Keratinocyte (primary cell): ENCODE data around the gene FNDC3B. TPM values are rescaled to one million over a fixed set of nuclear protein-coding genes. Genes with fewer than 3 reads are reported as not detected.

Source experiments
- DNase-seq: peaks from one replicate; pipeline ENCODE4 v3.0.0-alpha.2; 2011; ENCODE audit warnings: low read depth, missing footprints, low spot score
- FAIRE-seq: peaks from 2 replicates; lab custom pipeline; 2011; peaks lifted over from hg19 to GRCh38; lab: Jason Lieb, UNC
- H2AFZ ChIP-seq: 2 replicates; pipeline ENCODE4 v1.6.0; 2012; ENCODE audit warnings: low read length, control low read depth, inconsistent platforms; ENCODE audit not compliant: control insufficient read depth
- H3K27ac ChIP-seq: 2 replicates; pipeline ENCODE4 v1.5.1; 2011; ENCODE audit warnings: low read length; ENCODE audit not compliant: control insufficient read depth, insufficient read depth
- H3K27me3 ChIP-seq: 3 replicates; pipeline ENCODE4 v1.6.0; 2011; ENCODE audit warnings: low read length; ENCODE audit not compliant: control insufficient read depth, insufficient read depth; ENCODE audit errors: extremely low read depth
- H3K36me3 ChIP-seq, 2 experiments: 2 replicates in 1 of 2; 3 replicates in 1 of 2; pipeline ENCODE4 v1.5.1; 2011; ENCODE audit warnings: low read length in 2 of 2, mild to moderate bottlenecking in 1 of 2; ENCODE audit not compliant: control insufficient read depth in 2 of 2, insufficient read depth in 2 of 2; ENCODE audit errors: extremely low read depth in 1 of 2
- H3K4me1 ChIP-seq: 3 replicates; pipeline ENCODE4 v1.5.1; 2011; ENCODE audit warnings: low read length; ENCODE audit not compliant: control insufficient read depth, insufficient read depth; ENCODE audit errors: extremely low read depth
- H3K4me2 ChIP-seq: 3 replicates; pipeline ENCODE4 v1.6.0; 2011; ENCODE audit warnings: low read depth, low read length; ENCODE audit not compliant: control insufficient read depth, insufficient read depth; ENCODE audit errors: extremely low read depth
- H3K4me3 ChIP-seq, 3 experiments: fragments of 200-600 bp in 1 of 3; sonication (generic) in 1 of 3; 2 replicates in 2 of 3; 3 replicates in 1 of 3; pipeline ENCODE4 v1.5.1; 2011 to 2016; ENCODE audit warnings: low read length in 3 of 3, mild to moderate bottlenecking in 3 of 3, control low read depth in 2 of 3, inconsistent platforms in 1 of 3, low read depth in 1 of 3, mixed read lengths in 1 of 3, mixed run types in 1 of 3, moderate library complexity in 1 of 3; ENCODE audit not compliant: control insufficient read depth in 2 of 3, insufficient read depth in 2 of 3; ENCODE audit errors: extremely low read depth in 1 of 3
- H3K79me2 ChIP-seq: 2 replicates; pipeline ENCODE4 v1.6.0; 2012; ENCODE audit warnings: low read length; ENCODE audit not compliant: control insufficient read depth, insufficient read depth
- H3K9ac ChIP-seq: 3 replicates; pipeline ENCODE4 v1.6.0; 2011; ENCODE audit warnings: low read length; ENCODE audit not compliant: control insufficient read depth, insufficient read depth; ENCODE audit errors: extremely low read depth
- H3K9me1 ChIP-seq: 3 replicates; pipeline ENCODE4 v1.6.0; 2011; ENCODE audit warnings: low read length; ENCODE audit not compliant: control insufficient read depth, insufficient read depth; ENCODE audit errors: extremely low read depth
- H3K9me3 ChIP-seq: 2 replicates; pipeline ENCODE4 v1.5.1; 2012; ENCODE audit warnings: low read depth, low read length; ENCODE audit not compliant: control insufficient read depth
- H4K20me1 ChIP-seq: 3 replicates; pipeline ENCODE4 v1.6.0; 2011; ENCODE audit warnings: low read length; ENCODE audit not compliant: control insufficient read depth, insufficient read depth; ENCODE audit errors: extremely low read depth
- CTCF ChIP-seq, 3 experiments: IDR thresholded peaks in 1 of 3; conservative IDR thresholded peaks in 1 of 3; optimal IDR thresholded peaks in 1 of 3; 2 replicates in 2 of 3; 3 replicates in 1 of 3; pipeline versions ENCODE3 to v1.5.1; 2011; ENCODE audit warnings: low read length in 3 of 3, mild to moderate bottlenecking in 3 of 3, moderate library complexity in 2 of 3, control low read depth in 1 of 3, inconsistent platforms in 1 of 3; ENCODE audit not compliant: insufficient read depth in 2 of 3; ENCODE audit errors: extremely low read depth in 1 of 3
- EZH2 ChIP-seq: IDR thresholded peaks from one replicate; pipeline ENCODE4 v1.6.1; 2012; ENCODE audit warnings: inconsistent platforms, mild to moderate bottlenecking, low read length, moderate library complexity
- dilution Hi-C: fragments of 300-500 bp; cut with MboI; formaldehyde crosslinking; loops from one replicate; pipeline ENCODE4 v1.7.0; 2020; ENCODE audit warnings: low sequenced_read_pairs; ENCODE audit not compliant: extremely low pct_ligation_motif_present
- polyA plus RNA-seq, 5 experiments: library from polyadenylated mRNA; depleted of rRNA in 3 of 5; stranded (reverse) in 3 of 5; stranded (forward) in 1 of 5; unstranded in 1 of 5; fragments of >200 nt; gene quantifications; 1 replicate in 1 of 5; 2 replicates in 3 of 5; 3 replicates in 1 of 5; pipeline versions ENCODE4 v1.2.1 to v1.2.3, GENCODE V29; 2011 to 2012; ENCODE audit warnings: missing spikeins in 2 of 5, low read depth in 1 of 5, low replicate concordance in 1 of 5

Gene FNDC3B
- polyA plus RNA-seq, 1 donor (not counting 4 experiments of a cell fraction or from before 2014, with no cell fraction given) = 31.4 TPM

- H4K20me1 ChIP-seq = peaks cover 4% of the 10 kb centered on the region
- no peak overlapping the region for H3K27ac ChIP-seq
- TF ChIP-seq EZH2 = no peak
- TF ChIP-seq CTCF (optimal IDR thresholded peaks at IDR 0.05 in 1 of 3, IDR thresholded peaks at IDR 0.05 in 1 of 3, conservative IDR thresholded peaks at IDR 0.05 in 1 of 3; ENCODE audit: extremely low read depth in 1 of 3, insufficient read depth in 2 of 3, low read length in 3 of 3) = no peak
- no peak overlapping the region for H3K4me2 ChIP-seq
- H3K9ac ChIP-seq = no peak overlapping the region
- H3K27me3 ChIP-seq = no peaks in the 10 kb centered on the region
- H3K9me1 ChIP-seq = peaks cover 2% of the 10 kb centered on the region
- dilution Hi-C loops = no loop called here
- H2AFZ ChIP-seq = no peak overlapping the region
- FAIRE-seq (no peak), DNase-seq (no peak)
- H3K4me1 ChIP-seq = peaks cover 41% of the 10 kb centered on the region
- peaks cover 10 to 31% of the 10 kb centered on the region in 2 experiments for H3K36me3 ChIP-seq
- no peak overlapping the region for H3K4me3 ChIP-seq
- H3K79me2 ChIP-seq = no peaks in the 10 kb centered on the region
- H3K9me3 ChIP-seq = no peaks in the 10 kb centered on the region
Observed at GRCh38 chr3:172309059-172309458, 269.7 kb downstream of the FNDC3B start.

GRCh38 chr3:172309741-172310427 is 270.5 kb downstream of the FNDC3B start:
- TF ChIP-seq EZH2 (no peak), CTCF (optimal IDR thresholded peaks at IDR 0.05 in 1 of 3, IDR thresholded peaks at IDR 0.05 in 1 of 3, conservative IDR thresholded peaks at IDR 0.05 in 1 of 3; ENCODE audit: extremely low read depth in 1 of 3, insufficient read depth in 2 of 3, low read length in 3 of 3) (no peak)
- no peak overlapping the region for H3K4me2 ChIP-seq
- H4K20me1 ChIP-seq = peaks cover 4% of the 10 kb centered on the region
- no peak for DNase-seq
- no peaks in the 10 kb centered on the region for H3K9me3 ChIP-seq
- no peaks in the 10 kb centered on the region for H3K79me2 ChIP-seq
- no peak for FAIRE-seq
- H3K27ac ChIP-seq = no peak overlapping the region
- no peak overlapping the region for H3K4me3 ChIP-seq
- H2AFZ ChIP-seq = no peak overlapping the region
- H3K27me3 ChIP-seq = no peaks in the 10 kb centered on the region
- H3K36me3 ChIP-seq = peaks cover 11 to 28% of the 10 kb centered on the region in 2 experiments
- H3K4me1 ChIP-seq = peaks cover 43% of the 10 kb centered on the region
- dilution Hi-C loops = no loop called here
- H3K9me1 ChIP-seq = peaks cover 2% of the 10 kb centered on the region
- H3K9ac ChIP-seq = no peak overlapping the region
